ENCODE results near the gene EPX.

GRCh38 chr17:58235821-58236220, 43.3 kb downstream of the EPX start:
- no peak for TF ChIP-seq POLR2A (IDR thresholded peaks at IDR 0.05)
- TF ChIP-seq CTCF (IDR thresholded peaks at IDR 0.05): no peak
